Measurements from ENCODE around the gene LRRC4B. TPM values are rescaled to one million over a fixed set of nuclear protein-coding genes. Genes with fewer than 3 reads are reported as not detected.
A peak's percentile ranks its signal among the peaks of the same experiment; 100 is the strongest.

LRRC4B gene
- total RNA-seq, 4 donors from 2014 or later, result 0.84 to 1.6 (median 1.4) TPM

- DNase-seq (ENCODE audit: low spot score) (peak; percentile 99), ATAC-seq (ENCODE audit: low FRiP score) (peak; percentile 95)
- TF ChIP-seq CTCF (IDR thresholded peaks at IDR 0.05), result no peak
These were observed 57.0 kb downstream of the LRRC4B start, which contains the start of gene JOSD2 for GRCh38 chr19:50511069-50511822. JOSD2 (minus strand) TSS chr19:50511191; CDS start chr19:50510431, 760 bp downstream.

GRCh38 chr19:50510700-50511068 is 57.6 kb downstream of the LRRC4B start:
- DNase-seq (ENCODE audit: low spot score), result no peak
- TF ChIP-seq CTCF (IDR thresholded peaks at IDR 0.05), result no peak
- ATAC-seq (ENCODE audit: low FRiP score), result peak; percentile 1

- no peak for ATAC-seq (ENCODE audit: low FRiP score)
- DNase-seq (ENCODE audit: low spot score), result no peak
These were observed 58.0 kb downstream of the LRRC4B start for GRCh38 chr19:50510121-50510670.

GRCh38 chr19:50509366-50509765 is 58.9 kb downstream of the LRRC4B start:
- no peak for DNase-seq (ENCODE audit: low spot score)
- TF ChIP-seq CTCF (IDR thresholded peaks at IDR 0.05), result no peak
- no peak for ATAC-seq (ENCODE audit: low FRiP score)

More at GRCh38 chr19:50510121-50510670, 58.0 kb downstream of the LRRC4B start:
- TF ChIP-seq CTCF (IDR thresholded peaks at IDR 0.05), result no peak

- TF ChIP-seq CTCF (IDR thresholded peaks at IDR 0.05), result no peak
- no peak for DNase-seq (ENCODE audit: low spot score)
- no peak for ATAC-seq (ENCODE audit: low FRiP score)
These were observed 59.4 kb downstream of the LRRC4B start for GRCh38 chr19:50508843-50509190.

GRCh38 chr19:50507376-50507775 is 60.9 kb downstream of the LRRC4B start:
- no peak for TF ChIP-seq CTCF (IDR thresholded peaks at IDR 0.05)
- ATAC-seq (ENCODE audit: low FRiP score), result no peak
- DNase-seq (ENCODE audit: low spot score), result no peak

- DNase-seq (ENCODE audit: low spot score) (no peak), ATAC-seq (ENCODE audit: low FRiP score) (no peak)
- no peak for TF ChIP-seq CTCF (IDR thresholded peaks at IDR 0.05)
These were observed 61.5 kb downstream of the LRRC4B start for GRCh38 chr19:50506700-50507099.

Data from omental fat pad (tissue), 4 donors.